ENCODE data around the gene BASP1. TPM values are rescaled to one million over a fixed set of nuclear protein-coding genes. Genes with fewer than 3 reads are reported as not detected.

Gene BASP1, protein sequence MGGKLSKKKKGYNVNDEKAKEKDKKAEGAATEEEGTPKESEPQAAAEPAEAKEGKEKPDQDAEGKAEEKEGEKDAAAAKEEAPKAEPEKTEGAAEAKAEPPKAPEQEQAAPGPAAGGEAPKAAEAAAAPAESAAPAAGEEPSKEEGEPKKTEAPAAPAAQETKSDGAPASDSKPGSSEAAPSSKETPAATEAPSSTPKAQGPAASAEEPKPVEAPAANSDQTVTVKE
- total RNA-seq, result not detected

GRCh38 chr5:17217493-17218352, at the start of gene BASP1:
Gene BASP1 (plus strand): TSS chr5:17217631. CDS start chr5:17275217, 57,586 bp downstream.
- H3K9me3 Mint-ChIP-seq, result no peaks in the 10 kb centered on the region
- peaks cover 40% of the 10 kb centered on the region for H3K27me3 Mint-ChIP-seq
- H3K27ac Mint-ChIP-seq, result no peak within 1 kb of the TSS
- no peaks in the 10 kb centered on the region for H3K4me1 Mint-ChIP-seq
- DNase-seq, result no peak
- no peaks in the 10 kb centered on the region for H3K36me3 Mint-ChIP-seq (ENCODE audit: low read depth)
- CTCF ChIA-PET, result no interaction called here
- H3K4me3 Mint-ChIP-seq, result no peak within 1 kb of the TSS
- POLR2A ChIA-PET, result no interaction called here

- no peaks in the 10 kb centered on the region for H3K36me3 Mint-ChIP-seq (ENCODE audit: low read depth)
- no peak overlapping the region for H3K4me3 Mint-ChIP-seq
- no peaks in the 10 kb centered on the region for H3K9me3 Mint-ChIP-seq
- H3K27ac Mint-ChIP-seq, result no peak overlapping the region
- no peak for DNase-seq
- H3K27me3 Mint-ChIP-seq, result no peaks in the 10 kb centered on the region
- CTCF ChIA-PET, result no interaction called here
- H3K4me1 Mint-ChIP-seq, result no peaks in the 10 kb centered on the region
- POLR2A ChIA-PET, result no interaction called here
Measured at GRCh38 chr5:17169507-17169906, 47.9 kb upstream of the BASP1 start.

GRCh38 chr5:17172791-17173190, 44.6 kb upstream of the BASP1 start:
- POLR2A ChIA-PET, result no interaction called here
- H3K4me1 Mint-ChIP-seq, result no peaks in the 10 kb centered on the region
- H3K27ac Mint-ChIP-seq, result no peak overlapping the region
- CTCF ChIA-PET, result no interaction called here
- DNase-seq, result no peak
- H3K9me3 Mint-ChIP-seq, result no peaks in the 10 kb centered on the region
- H3K4me3 Mint-ChIP-seq, result no peak overlapping the region
- no peaks in the 10 kb centered on the region for H3K27me3 Mint-ChIP-seq
- H3K36me3 Mint-ChIP-seq (ENCODE audit: low read depth), result no peaks in the 10 kb centered on the region

DNA sequence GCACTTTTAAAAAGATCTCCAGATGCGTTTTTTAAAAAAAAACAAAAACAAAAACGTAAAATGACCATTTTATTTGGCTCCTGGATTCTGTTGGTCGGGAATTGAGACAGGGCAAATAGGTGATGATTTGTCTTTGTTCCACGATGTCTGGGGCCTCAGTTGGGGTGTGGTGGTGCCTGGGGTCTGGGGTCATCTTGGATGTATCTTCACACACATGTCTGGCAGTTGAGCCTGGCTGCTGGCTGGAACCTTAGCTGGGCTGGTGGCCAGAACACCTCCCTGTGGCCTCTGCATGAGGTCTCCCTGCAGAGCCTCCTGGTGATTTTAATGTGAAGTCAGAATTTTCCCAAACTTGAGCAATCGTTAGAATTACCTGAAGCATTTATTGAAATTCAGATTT, 42.5 kb upstream of the BASP1 start:
- DNase-seq, result no peak
- no peaks in the 10 kb centered on the region for H3K9me3 Mint-ChIP-seq
- no peaks in the 10 kb centered on the region for H3K4me1 Mint-ChIP-seq
- no peak overlapping the region for H3K27ac Mint-ChIP-seq
- ChIA-PET CTCF (no interaction called here), POLR2A (no interaction called here)
- H3K4me3 Mint-ChIP-seq, result no peak overlapping the region
- no peaks in the 10 kb centered on the region for H3K36me3 Mint-ChIP-seq (ENCODE audit: low read depth)
- no peaks in the 10 kb centered on the region for H3K27me3 Mint-ChIP-seq

GRCh38 chr5:17177501-17178372, 39.7 kb upstream of the BASP1 start:
- Mint-ChIP-seq H3K36me3 (ENCODE audit: low read depth) (no peaks in the 10 kb centered on the region), H3K27me3 (no peaks in the 10 kb centered on the region), H3K9me3 (peaks cover 2% of the 10 kb centered on the region), H3K27ac (no peak overlapping the region), H3K4me3 (no peak overlapping the region), H3K4me1 (no peaks in the 10 kb centered on the region)
- ChIA-PET CTCF (interaction anchor here (4.5 kb wide), 1 partner anchor 12 kb away, joined by 13 read pairs; no protein-coding TSS in a partner anchor), POLR2A (no interaction called here)
- DNase-seq, result no peak

DNA sequence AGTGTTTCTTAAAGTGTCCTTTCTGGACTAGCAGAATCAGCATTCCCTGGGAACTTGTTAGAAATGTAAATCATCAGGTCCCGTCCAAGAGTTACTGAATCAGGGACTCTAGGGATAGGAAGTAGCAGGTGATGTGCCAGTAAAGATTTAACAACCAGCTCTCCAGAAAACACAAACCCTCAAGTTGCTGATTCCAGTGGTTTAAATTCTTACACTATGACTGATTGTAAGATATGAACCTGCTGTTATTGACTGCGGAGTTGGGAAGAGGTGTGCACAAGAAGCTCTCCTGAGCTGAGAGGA, 39.1 kb upstream of the BASP1 start:
- no peak overlapping the region for H3K4me3 Mint-ChIP-seq
- CTCF ChIA-PET, result interaction anchor here (4.5 kb wide), 1 partner anchor 11 kb away, joined by 13 read pairs; no protein-coding TSS in a partner anchor

GRCh38 chr5:17180330-17180843, 37.0 kb upstream of the BASP1 start:
- H3K27ac Mint-ChIP-seq, result no peak overlapping the region
- no peaks in the 10 kb centered on the region for H3K27me3 Mint-ChIP-seq
- no peaks in the 10 kb centered on the region for H3K4me1 Mint-ChIP-seq
- ChIA-PET POLR2A (no interaction called here), CTCF (interaction anchor here (4.5 kb wide), 1 partner anchor 9 kb away, joined by 13 read pairs; no protein-coding TSS in a partner anchor)
- DNase-seq, result no peak
- no peak overlapping the region for H3K4me3 Mint-ChIP-seq
- H3K9me3 Mint-ChIP-seq, result peaks cover 2% of the 10 kb centered on the region
- no peaks in the 10 kb centered on the region for H3K36me3 Mint-ChIP-seq (ENCODE audit: low read depth)

More for the DNA sequence above, 39.1 kb upstream of the BASP1 start:
- H3K36me3 Mint-ChIP-seq (ENCODE audit: low read depth), result no peaks in the 10 kb centered on the region
- POLR2A ChIA-PET, result no interaction called here
- DNase-seq, result no peak
- H3K27ac Mint-ChIP-seq, result no peak overlapping the region
- peaks cover 2% of the 10 kb centered on the region for H3K9me3 Mint-ChIP-seq
- no peaks in the 10 kb centered on the region for H3K4me1 Mint-ChIP-seq
- no peaks in the 10 kb centered on the region for H3K27me3 Mint-ChIP-seq

DNA sequence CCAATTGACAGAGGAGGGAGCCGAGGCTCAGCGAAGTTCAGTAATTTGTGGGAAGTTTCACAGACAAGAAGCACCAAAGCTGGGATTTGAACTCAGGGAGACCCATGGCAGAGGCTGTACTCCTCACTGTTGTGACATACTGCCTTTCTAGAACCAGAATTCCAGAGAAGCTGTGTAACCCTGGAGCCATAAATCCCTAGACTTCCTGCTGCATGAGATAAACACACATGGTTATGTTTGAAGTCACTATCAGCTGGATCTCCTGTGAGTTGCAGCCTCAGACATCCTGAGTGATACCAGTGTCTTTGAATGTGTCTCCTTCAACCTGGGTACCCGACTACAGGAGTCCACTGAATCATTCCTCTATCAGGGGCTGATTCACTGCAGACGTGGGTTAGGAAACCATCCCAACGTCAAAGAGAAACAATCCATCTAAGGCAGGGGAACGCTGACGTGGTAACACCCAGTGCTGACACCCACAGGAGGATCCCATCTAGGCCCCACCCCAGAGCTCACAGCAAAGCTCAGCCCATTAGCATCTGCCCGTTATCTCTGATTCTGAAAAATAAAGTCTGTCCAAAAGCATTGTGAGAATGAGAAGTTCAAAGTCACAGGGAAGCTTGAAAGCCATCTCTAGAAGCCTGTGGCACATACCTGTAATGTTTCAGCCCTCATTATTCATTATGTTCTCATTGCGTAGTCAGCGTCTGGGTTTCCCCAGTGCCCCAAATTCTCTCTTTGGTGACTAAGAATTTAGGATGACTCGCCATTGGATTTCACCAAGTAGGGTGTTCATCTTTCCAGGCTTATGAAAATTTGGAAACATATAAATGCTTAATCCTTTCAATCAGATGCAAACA, 36.3 kb upstream of the BASP1 start:
- H3K36me3 Mint-ChIP-seq (ENCODE audit: low read depth), result no peaks in the 10 kb centered on the region
- no peaks in the 10 kb centered on the region for H3K27me3 Mint-ChIP-seq
- no peak overlapping the region for H3K4me3 Mint-ChIP-seq
- ChIA-PET CTCF (interaction anchor here (4.5 kb wide), 1 partner anchor 8 kb away, joined by 13 read pairs; no protein-coding TSS in a partner anchor), POLR2A (no interaction called here)
- peaks cover 2% of the 10 kb centered on the region for H3K9me3 Mint-ChIP-seq
- DNase-seq, result no peak
- H3K27ac Mint-ChIP-seq, result no peak overlapping the region
- H3K4me1 Mint-ChIP-seq, result no peaks in the 10 kb centered on the region

- H3K36me3 Mint-ChIP-seq (ENCODE audit: low read depth), result no peaks in the 10 kb centered on the region
- ChIA-PET POLR2A (no interaction called here), CTCF (interaction anchor here (0.6 kb wide), 1 partner anchor 10 kb away, joined by 3 read pairs; no protein-coding TSS in a partner anchor)
- H3K9me3 Mint-ChIP-seq, result peaks cover 2% of the 10 kb centered on the region
- H3K27me3 Mint-ChIP-seq, result no peaks in the 10 kb centered on the region
- no peak overlapping the region for H3K4me3 Mint-ChIP-seq
- H3K27ac Mint-ChIP-seq, result no peak overlapping the region
- H3K4me1 Mint-ChIP-seq, result no peaks in the 10 kb centered on the region
- DNase-seq, result no peak
Measured at GRCh38 chr5:17182494-17182893, 34.9 kb upstream of the BASP1 start.

DNA sequence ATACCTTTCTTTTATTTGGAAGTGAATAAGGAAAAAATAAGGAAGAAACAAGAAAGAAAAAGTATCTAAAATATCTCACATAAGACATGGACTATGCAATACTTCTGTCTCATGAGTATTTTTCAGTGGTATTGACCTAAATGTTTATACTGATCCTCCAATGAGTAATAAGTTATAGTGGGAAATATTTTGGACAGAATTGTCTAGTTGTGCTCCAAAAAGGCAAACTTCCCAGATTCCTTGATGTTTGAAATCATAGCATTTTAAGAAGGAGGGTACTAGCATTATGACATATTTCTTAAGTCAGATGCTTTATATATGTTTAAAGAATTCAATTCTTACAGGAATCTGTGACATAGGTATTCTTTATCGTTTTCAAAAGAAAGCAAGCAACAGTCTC, 34.5 kb upstream of the BASP1 start:
- no peaks in the 10 kb centered on the region for H3K4me1 Mint-ChIP-seq
- ChIA-PET POLR2A (no interaction called here), CTCF (no interaction called here)
- no peak overlapping the region for H3K27ac Mint-ChIP-seq
- H3K36me3 Mint-ChIP-seq (ENCODE audit: low read depth), result no peaks in the 10 kb centered on the region
- no peak for DNase-seq
- H3K9me3 Mint-ChIP-seq, result peaks cover 2% of the 10 kb centered on the region
- no peak overlapping the region for H3K4me3 Mint-ChIP-seq
- H3K27me3 Mint-ChIP-seq, result no peaks in the 10 kb centered on the region

DNA sequence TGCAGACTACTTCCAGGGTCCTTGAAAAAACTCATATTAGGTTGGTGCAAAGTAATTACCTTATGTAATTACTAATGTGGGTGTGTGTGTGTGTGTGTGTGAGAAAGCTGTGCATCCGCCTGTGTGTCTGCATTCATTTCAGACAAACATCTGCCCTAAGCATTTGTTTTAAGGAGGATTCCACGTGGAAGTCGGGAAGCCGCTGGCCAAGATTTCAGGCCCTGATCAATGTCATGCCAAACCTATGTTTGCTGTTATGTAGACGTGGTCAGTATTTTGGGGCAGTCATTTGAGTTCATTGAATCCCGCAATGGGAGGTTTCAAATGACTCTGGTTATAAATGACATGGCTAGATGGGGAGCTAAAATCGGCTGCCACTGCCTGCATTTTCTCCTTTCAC, 33.6 kb upstream of the BASP1 start:
- no peak for DNase-seq
- Mint-ChIP-seq H3K4me1 (no peaks in the 10 kb centered on the region), H3K9me3 (peaks cover 2% of the 10 kb centered on the region), H3K4me3 (no peak overlapping the region), H3K36me3 (ENCODE audit: low read depth) (no peaks in the 10 kb centered on the region), H3K27ac (no peak overlapping the region), H3K27me3 (no peaks in the 10 kb centered on the region)
- ChIA-PET POLR2A (no interaction called here), CTCF (no interaction called here)

GRCh38 chr5:17184588-17184987, 32.8 kb upstream of the BASP1 start:
- ChIA-PET POLR2A (no interaction called here), CTCF (no interaction called here)
- no peaks in the 10 kb centered on the region for H3K4me1 Mint-ChIP-seq
- H3K27me3 Mint-ChIP-seq, result no peaks in the 10 kb centered on the region
- H3K9me3 Mint-ChIP-seq, result peaks cover 2% of the 10 kb centered on the region
- H3K27ac Mint-ChIP-seq, result no peak overlapping the region
- no peaks in the 10 kb centered on the region for H3K36me3 Mint-ChIP-seq (ENCODE audit: low read depth)
- DNase-seq, result no peak
- H3K4me3 Mint-ChIP-seq, result no peak overlapping the region
